GM12874 (cell line): ENCODE data around the gene CA12.

Experiments
- CTCF ChIP-seq: IDR thresholded peaks from 2 replicates; pipeline ENCODE4 v1.5.1; 2011; ENCODE audit warnings: low read depth, mild to moderate bottlenecking, control low read depth, low read length, moderate library complexity; ENCODE audit not compliant: insufficient read depth

Gene CA12

DNA sequence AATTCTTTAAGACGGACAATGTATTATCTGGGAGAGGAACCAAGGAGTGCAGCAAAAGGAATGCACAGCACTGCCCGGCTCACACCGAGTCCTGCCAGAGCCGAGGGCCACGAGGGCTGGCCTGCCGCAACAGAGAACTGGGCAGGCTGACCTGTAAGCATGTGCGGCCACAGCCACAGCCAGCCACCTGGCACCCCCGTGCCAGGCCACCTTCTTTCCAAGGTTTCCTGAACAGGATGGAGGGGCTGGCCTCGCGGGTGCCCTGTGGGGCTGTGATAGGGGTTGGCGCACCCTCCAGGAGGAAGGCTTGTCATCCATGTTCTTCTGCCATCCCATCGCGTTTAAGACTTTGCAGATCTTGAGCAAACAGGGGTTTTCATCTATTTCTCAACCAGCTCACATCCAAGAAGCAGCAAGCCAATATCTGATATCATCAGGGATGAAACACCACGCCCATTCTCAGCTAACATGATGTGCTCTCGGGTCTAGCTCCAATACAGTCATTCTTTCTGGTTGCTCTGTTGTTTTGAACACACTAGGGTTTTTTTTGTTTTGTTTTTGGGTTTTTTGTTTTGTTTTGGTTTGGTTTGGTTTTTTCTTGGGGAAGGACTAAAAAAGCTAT, 10.2 kb downstream of the CA12 start:
- TF ChIP-seq CTCF: no peak

DNA sequence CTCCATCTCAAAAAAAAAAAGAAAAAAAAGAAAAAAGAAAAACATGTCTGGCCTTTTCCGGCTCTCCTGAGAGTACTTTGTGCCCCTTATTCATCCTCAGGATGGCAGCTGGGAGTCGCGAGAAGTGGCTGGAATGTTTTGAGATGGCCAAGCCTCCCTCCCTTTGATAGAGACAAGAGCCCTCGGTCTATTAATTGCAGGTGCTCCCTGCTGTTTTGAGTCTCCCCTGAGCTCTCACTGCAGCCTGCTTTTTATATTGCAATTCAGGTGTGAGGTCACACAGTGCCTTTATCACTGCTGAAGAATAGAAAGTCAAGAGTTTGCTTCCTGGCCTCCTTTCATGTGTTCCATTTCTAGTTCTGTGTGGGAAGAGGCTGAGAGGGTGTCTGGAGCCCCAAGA, 10.9 kb downstream of the CA12 start:
- no peak for TF ChIP-seq CTCF

GRCh38 chr15:63369781-63370180, 11.9 kb downstream of the CA12 start:
- TF ChIP-seq CTCF: no peak

DNA sequence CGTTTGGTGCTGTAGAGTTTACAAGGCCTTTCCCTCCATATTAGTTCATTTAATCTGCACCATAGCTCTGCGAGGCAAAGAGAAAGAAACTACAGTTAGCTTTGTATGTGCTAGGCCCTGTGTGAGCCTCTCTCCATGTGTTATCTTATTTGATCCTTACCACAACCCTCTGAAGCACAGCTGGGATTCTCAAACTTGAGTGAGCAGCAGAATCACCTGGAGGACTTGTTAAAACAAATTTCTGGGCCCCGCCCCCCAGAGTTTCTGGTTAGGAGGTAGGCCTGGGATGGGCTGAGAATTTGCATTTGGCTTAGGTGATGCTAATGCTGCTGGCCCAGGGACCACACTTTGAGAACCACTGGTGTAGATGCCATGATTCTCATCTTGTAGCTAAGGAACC, 12.3 kb downstream of the CA12 start:
- no peak for TF ChIP-seq CTCF

GRCh38 chr15:63368503-63368902, 13.1 kb downstream of the CA12 start:
- no peak for TF ChIP-seq CTCF

DNA sequence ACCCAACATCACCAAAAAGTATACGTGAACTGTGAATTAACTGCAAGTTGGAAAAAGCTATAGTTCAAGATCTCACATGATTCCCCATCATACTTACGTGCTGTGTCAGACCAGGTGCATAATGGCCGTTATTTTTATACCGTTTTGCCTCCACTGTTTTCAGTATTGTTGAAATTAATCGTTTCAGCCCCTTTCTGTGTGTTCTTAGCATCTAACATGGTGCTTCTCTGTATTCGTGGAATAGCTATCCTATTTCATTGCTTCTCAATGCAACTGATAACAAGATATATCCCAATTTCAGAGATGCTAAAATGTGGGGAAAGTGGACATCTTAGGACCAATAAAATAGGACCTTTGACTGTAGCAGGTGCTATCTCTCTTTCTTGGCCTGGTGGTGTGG, 13.7 kb downstream of the CA12 start:
- TF ChIP-seq CTCF: no peak

DNA sequence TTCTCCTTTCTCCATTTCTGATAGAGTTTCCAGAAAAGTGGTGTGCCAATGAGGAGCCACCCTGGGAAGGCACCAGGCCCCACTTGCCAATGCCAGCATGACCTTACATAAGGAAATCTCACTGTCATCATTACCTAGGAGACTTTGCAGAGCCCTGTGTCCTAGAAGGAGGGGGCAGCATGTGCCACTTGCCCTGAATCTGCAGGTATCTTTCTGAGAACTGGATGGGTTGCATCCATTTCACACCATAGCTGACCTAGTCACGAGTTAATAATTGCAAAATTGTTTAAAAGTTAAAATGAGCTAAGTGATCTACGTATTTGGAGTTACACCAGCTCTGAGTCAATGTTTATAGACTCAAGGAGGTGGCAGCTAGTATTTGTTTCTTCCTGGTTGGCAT, 14.3 kb downstream of the CA12 start:
- no peak for TF ChIP-seq CTCF
